ENCODE results near the gene ZSCAN5B.
"Not testable (repeated sequence)": the region's sequence is repeated elsewhere in the genome, so short reads cannot be mapped to it uniquely, and the experiment has no call there.

ZSCAN5B gene, protein sequence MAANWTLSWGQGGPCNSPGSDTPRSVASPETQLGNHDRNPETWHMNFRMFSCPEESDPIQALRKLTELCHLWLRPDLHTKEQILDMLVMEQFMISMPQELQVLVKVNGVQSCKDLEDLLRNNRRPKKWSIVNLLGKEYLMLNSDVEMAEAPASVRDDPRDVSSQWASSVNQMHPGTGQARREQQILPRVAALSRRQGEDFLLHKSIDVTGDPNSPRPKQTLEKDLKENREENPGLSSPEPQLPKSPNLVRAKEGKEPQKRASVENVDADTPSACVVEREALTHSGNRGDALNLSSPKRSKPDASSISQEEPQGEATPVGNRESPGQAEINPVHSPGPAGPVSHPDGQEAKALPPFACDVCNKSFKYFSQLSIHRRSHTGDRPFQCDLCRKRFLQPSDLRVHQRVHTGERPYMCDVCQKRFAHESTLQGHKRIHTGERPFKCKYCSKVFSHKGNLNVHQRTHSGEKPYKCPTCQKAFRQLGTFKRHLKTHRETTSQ

GRCh38 chr19:56197646-56198045, at the start of gene ZSCAN5B:
ZSCAN5B (minus strand) TSS chr19:56197783; CDS start chr19:56193052, 4,731 bp downstream.
- not testable (repeated sequence) for DNase-seq

GRCh38 chr19:56245764-56246163, 48.2 kb upstream of the ZSCAN5B start:
- DNase-seq = not testable (repeated sequence)

GRCh38 chr19:56245121-56245740, 47.6 kb upstream of the ZSCAN5B start:
- no peak for DNase-seq

GRCh38 chr19:56223481-56223880, 25.9 kb upstream of the ZSCAN5B start:
- no peak for DNase-seq

GRCh38 chr19:56222901-56223300, 25.3 kb upstream of the ZSCAN5B start:
- DNase-seq = no peak

- DNase-seq = no peak
These were observed 24.3 kb upstream of the ZSCAN5B start for GRCh38 chr19:56221851-56222250.

- DNase-seq = not testable (repeated sequence)
These were observed 23.9 kb upstream of the ZSCAN5B start for GRCh38 chr19:56221442-56221841.

- no peak for DNase-seq
These were observed 21.4 kb upstream of the ZSCAN5B start for GRCh38 chr19:56218961-56219360.

DNA sequence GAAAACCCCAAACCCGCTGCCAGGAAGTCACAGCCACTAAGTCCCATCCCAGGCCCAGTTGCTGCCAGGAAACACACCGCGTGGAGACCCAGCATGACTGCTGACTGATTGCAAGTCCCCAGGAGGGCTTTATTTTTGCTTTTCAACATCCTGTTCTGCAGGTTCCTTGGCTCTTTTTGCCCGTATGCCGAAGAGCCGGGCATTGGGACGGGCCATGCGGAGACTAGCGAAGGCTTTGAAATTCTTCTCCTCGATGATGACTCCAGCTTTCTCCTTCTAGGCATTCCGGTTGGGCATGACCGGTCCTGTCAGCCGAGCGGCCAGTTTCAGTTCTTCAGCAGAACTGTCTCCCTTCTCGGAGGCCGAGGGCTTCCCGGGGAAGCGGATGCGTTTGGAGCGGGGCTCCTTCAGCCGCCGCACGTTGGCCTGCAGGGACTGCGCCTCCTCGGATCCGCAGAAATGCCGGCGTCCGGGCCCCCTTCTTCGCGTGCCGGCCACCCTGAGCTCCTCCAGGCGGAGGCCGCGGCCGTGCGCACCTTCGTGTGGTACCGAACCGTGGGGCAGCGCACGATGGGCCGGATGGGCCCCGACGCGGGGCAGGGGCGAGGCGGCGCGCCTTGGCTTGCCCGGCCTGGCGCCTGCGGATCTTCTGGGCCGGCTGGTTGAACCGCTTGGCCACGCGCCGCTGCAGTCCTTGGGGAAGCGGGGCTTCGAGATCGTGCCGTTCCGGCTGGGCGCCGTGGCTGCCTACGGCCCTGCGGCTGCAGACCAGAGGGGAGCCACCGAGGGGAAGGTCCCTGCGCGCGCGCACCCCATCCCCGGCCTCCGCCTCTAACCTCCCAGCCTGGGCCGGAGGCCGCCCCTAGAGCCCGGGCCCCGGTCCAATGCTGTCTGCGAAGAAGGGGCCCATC, 19.7 kb upstream of the ZSCAN5B start:
- DNase-seq = peak in 6 of 51 donors; percentile 0 to 16 (median 5)

GRCh38 chr19:56211718-56212117, 14.1 kb upstream of the ZSCAN5B start:
- no peak for DNase-seq

DNA sequence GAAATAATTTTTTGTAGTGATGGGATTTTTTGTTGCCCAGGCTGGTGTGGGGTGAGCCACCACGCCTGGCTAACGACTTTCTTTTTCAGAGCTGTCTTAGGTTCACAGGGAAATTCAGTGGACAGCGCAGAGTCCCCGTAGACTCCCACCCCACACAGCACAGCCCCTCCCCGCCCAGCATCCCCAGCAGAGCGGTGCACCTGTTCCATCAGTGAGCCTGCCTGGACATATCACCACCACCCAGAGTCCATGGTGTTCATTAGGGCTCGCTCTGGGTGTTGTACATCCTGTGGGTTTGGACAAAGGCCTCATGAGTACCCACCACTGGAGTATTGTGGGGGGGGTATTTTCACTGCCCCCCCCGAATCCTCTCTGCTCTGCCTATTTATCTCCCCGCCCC, 12.5 kb upstream of the ZSCAN5B start:
- not testable (repeated sequence) for DNase-seq

DNA sequence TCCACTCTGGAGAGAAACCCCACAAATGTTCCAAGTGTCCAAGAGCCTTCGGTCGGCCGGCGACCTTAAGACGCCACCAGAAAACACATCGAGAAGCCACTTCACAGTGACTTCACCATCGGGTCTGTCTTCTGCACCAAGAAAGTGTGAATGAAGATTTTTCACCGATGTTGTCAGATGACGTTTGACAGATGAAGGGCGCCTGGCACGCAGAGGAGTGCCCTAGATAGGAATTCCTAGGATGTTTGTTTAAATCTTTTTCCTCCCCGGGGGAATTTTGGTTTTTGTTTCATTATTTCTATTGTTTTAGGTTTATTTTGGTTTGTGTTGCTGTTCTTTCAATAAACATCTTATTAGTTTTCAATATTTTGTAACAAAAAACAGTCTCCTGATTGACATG, 11.5 kb upstream of the ZSCAN5B start:
- DNase-seq = no peak

DNA sequence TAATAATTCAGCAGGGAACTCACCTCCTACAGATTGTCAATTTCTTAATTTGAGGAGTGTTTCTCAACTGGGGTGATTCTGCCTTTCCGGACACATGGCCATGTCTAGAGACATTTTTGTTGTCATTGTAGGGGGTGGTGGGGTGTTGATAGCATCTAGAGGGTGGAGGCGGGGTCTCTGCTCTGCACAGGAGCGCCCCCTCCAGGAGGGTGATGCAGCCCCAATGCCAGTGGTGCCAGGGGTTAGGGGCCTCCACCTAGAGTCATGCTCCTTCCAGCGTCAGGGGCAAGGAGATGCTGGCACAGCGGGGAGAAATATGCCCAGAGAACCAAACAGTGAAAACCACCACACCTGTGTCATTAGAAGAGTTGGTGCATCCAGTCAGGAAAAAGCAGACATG, 10.0 kb upstream of the ZSCAN5B start:
- DNase-seq = not testable (repeated sequence)

DNA sequence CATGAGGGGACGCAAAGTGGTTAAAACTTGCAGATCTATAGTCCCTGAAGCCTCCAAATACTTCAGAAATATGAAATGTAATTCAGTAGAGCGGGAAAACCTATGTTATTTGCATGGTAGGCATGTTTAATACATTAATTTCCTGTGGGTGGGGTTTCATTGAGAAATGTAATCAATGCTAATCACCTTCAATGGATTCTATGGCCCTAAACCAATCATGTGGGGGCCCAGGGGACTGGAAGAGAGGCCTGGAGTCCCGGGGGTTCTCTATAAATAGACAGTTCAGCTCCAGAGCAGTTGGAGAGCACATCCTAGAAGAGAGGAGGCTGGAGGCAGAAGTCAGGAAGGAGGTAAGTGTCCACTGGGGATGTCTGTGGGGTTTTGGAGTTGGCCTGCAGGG, 4.4 kb upstream of the ZSCAN5B start, which contains the start of gene ZSCAN5C:
TSS of gene ZSCAN5C (plus strand) at position 301 of the 400 bp plus-strand sequence. CDS start 3,641 bp downstream, outside the sequence.
- DNase-seq = no peak

GRCh38 chr19:56199687-56200086, 2.1 kb upstream of the ZSCAN5B start:
- no peak for DNase-seq

- no peak for DNase-seq
These were observed 3.5 kb downstream of the ZSCAN5B start for GRCh38 chr19:56193981-56194640.

- DNase-seq = no peak
These were observed 5.9 kb downstream of the ZSCAN5B start for GRCh38 chr19:56191711-56192110.

DNA sequence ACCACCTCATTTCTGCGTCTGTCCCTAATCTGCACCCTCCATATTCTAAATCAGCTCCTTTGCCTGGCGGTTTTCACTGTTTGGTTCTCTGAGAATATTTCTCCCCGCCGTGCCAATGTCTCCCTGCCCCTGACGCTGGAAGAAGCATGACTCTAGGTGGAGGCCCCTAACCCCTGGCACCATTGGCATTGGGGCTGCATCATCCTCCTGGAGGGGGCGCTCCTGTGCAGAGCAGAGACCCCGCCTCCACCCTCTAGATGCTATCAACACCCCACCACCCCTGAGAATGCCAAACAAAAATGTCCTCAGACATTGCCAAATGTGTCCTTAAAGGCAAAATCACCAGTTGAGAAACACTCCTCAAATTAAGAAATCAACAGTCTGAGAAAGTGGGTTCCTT, 6.5 kb downstream of the ZSCAN5B start:
- DNase-seq = no peak

DNA sequence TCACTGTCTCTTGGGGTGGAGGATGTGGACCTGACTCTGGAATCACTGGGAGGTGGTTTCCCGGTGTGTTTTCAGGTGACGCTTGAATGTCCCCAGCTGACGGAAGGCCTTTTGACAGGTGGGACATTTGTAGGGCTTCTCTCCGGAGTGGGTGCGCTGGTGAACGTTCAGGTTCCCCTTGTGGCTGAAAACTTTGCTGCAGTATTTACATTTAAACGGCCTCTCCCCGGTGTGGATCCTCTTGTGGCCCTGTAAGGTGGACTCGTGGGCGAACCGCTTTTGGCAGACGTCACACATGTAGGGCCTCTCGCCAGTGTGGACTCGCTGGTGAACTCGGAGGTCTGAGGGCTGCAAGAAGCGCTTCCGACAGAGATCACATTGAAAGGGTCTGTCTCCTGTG, 7.8 kb downstream of the ZSCAN5B start:
- no peak for DNase-seq

DNA sequence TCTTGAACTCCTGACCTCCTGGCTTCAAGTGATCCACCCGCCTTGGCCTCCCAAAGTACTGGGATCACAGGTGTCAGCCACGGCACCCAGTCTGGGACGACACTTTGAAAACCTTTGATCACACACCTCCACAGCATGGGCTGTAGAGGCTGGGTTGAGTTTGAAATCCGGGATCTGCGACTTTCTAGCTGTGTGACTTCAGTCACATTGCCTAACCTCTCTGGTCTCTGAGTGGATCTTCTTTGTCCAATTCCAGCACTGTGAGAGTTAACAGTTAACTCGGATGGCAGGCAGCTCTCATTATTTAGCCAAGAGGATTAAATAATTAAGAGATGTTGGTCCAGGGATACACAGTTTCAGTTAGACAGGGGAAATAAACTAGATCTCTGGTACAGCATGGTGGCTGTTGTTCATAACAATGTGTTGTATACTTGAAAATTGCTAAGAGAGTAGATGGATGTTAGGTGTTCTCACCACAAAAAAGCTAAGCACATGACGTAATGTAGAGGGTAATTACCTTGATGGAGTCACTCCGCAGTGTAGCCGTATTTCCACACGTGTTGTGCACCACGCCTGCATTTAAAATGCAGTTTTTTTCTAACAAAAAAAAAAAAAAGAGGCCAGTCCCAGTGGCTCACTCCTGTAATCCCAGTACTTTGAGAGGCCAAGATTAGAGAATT, 19.9 kb downstream of the ZSCAN5B start:
- no peak for DNase-seq

All from hypothalamus (tissue), 51 donors.